Neuronal stem cell (in vitro differentiated cells): Measurements from ENCODE around the gene BTBD1.

ENCODE experiments used
- DNase-seq: peaks from one replicate; pipeline ENCODE4 v3.0.0-alpha.2; 2013; ENCODE audit warnings: low spot score
- H2AFZ ChIP-seq: one replicate; pipeline ENCODE4 v1.6.1; 2013; ENCODE audit warnings: mild to moderate bottlenecking, low read length, inconsistent platforms
- H2AK5ac ChIP-seq: 2 replicates; pipeline ENCODE4 v1.6.1; 2013; ENCODE audit warnings: low read depth, mild to moderate bottlenecking, inconsistent platforms, low read length, moderate library complexity, mixed read lengths
- H2BK120ac ChIP-seq: 2 replicates; pipeline ENCODE4 v1.6.1; 2013; ENCODE audit warnings: low read depth, mild to moderate bottlenecking, inconsistent platforms, low read length, moderate library complexity, mixed read lengths
- H2BK12ac ChIP-seq: one replicate; pipeline ENCODE4 v1.6.1; 2013; ENCODE audit warnings: low read length, inconsistent platforms
- H2BK15ac ChIP-seq: 2 replicates; pipeline ENCODE4 v1.6.1; 2013; ENCODE audit warnings: mild to moderate bottlenecking, low read length, inconsistent platforms, mixed read lengths
- H2BK5ac ChIP-seq: one replicate; pipeline ENCODE4 v1.6.1; 2013; ENCODE audit warnings: inconsistent platforms, mild to moderate bottlenecking, low read length, moderate library complexity
- H3K14ac ChIP-seq: one replicate; pipeline ENCODE4 v1.6.1; 2013; ENCODE audit warnings: low read length, inconsistent platforms
- H3K18ac ChIP-seq: 2 replicates; pipeline ENCODE4 v1.6.1; 2013; ENCODE audit warnings: low read length, inconsistent platforms
- H3K23ac ChIP-seq: 2 replicates; pipeline ENCODE4 v1.6.1; 2013; ENCODE audit warnings: low read depth, mild to moderate bottlenecking, mixed read lengths, low read length, inconsistent platforms; ENCODE audit not compliant: poor library complexity
- H3K27ac ChIP-seq: replicated peaks from 3 replicates; pipeline ENCODE4 v1.5.1; 2013; ENCODE audit warnings: low read length, inconsistent platforms
- H3K27me3 ChIP-seq, 3 experiments: 2 replicates each; pipeline ENCODE4 v1.6.1; 2013; ENCODE audit warnings: low read length in 3 of 3, mild to moderate bottlenecking in 2 of 3, inconsistent platforms in 1 of 3, low read depth in 1 of 3, mixed read lengths in 1 of 3, moderate library complexity in 1 of 3; ENCODE audit not compliant: control insufficient read depth in 3 of 3, insufficient read depth in 3 of 3
- H3K36me3 ChIP-seq, 2 donors: replicated peaks in 1 of 2; 2 replicates each; pipeline ENCODE4 v1.6.1; 2013; ENCODE audit warnings: low read length in 2 of 2; ENCODE audit not compliant: control insufficient read depth in 2 of 2, insufficient read depth in 2 of 2
- H3K4ac ChIP-seq: 2 replicates; pipeline ENCODE4 v1.6.1; 2013; ENCODE audit warnings: inconsistent platforms, mild to moderate bottlenecking, low read length, moderate library complexity
- H3K4me1 ChIP-seq, 2 donors: 1 replicate in 1 of 2; 2 replicates in 1 of 2; pipeline ENCODE4 v1.6.1; 2013; ENCODE audit warnings: low read length in 2 of 2, low read depth in 1 of 2; ENCODE audit not compliant: control insufficient read depth in 2 of 2, insufficient read depth in 1 of 2
- H3K4me2 ChIP-seq: one replicate; pipeline ENCODE4 v1.6.1; 2013; ENCODE audit warnings: mild to moderate bottlenecking, low read length, inconsistent platforms; ENCODE audit not compliant: insufficient read depth, poor library complexity, severe bottlenecking
- H3K4me3 ChIP-seq, 2 donors: 2 replicates each; pipeline ENCODE4 v1.5.1; 2013; ENCODE audit warnings: low read length in 2 of 2, mild to moderate bottlenecking in 2 of 2, inconsistent platforms in 1 of 2, moderate library complexity in 1 of 2
- H3K79me1 ChIP-seq: one replicate; pipeline ENCODE4 v1.6.1; 2013; ENCODE audit warnings: low read depth, mild to moderate bottlenecking, inconsistent platforms, low read length, moderate library complexity
- H3K9ac ChIP-seq: one replicate; pipeline ENCODE4 v1.6.1; 2013; ENCODE audit warnings: mild to moderate bottlenecking, low read depth, low read length, inconsistent platforms; ENCODE audit not compliant: poor library complexity
- H3K9me3 ChIP-seq, 2 donors: replicated peaks in 1 of 2; 2 replicates each; pipeline versions ENCODE3 to v1.6.1; 2013; ENCODE audit warnings: low read length in 2 of 2, mild to moderate bottlenecking in 2 of 2, inconsistent platforms in 1 of 2, low read depth in 1 of 2, mixed read lengths in 1 of 2, moderate library complexity in 1 of 2; ENCODE audit not compliant: control insufficient read depth in 2 of 2, insufficient read depth in 1 of 2
- H4K8ac ChIP-seq: one replicate; pipeline ENCODE4 v1.6.1; 2013; ENCODE audit warnings: low read depth, mild to moderate bottlenecking, inconsistent platforms, low read length, moderate library complexity
- H4K91ac ChIP-seq: one replicate; pipeline ENCODE4 v1.6.1; 2013; ENCODE audit warnings: low read length, low read depth, mild to moderate bottlenecking, inconsistent platforms; ENCODE audit not compliant: poor library complexity
- WGBS, 2 donors: extraction: QIAGEN DNeasy Blood & Tissue Kit; methylation state at CpG; one replicate each; pipeline ENCODE4 v1.1.7; 2013; ENCODE audit warnings: missing lambda C conversion rate in 2 of 2, mixed read lengths in 1 of 2; ENCODE audit not compliant: insufficient read length in 2 of 2, insufficient replicate concordance in 1 of 2; ENCODE audit errors: extremely low coverage in 2 of 2; 5-methylcytosine and 5-hydroxymethylcytosine counted together

BTBD1 gene

DNA sequence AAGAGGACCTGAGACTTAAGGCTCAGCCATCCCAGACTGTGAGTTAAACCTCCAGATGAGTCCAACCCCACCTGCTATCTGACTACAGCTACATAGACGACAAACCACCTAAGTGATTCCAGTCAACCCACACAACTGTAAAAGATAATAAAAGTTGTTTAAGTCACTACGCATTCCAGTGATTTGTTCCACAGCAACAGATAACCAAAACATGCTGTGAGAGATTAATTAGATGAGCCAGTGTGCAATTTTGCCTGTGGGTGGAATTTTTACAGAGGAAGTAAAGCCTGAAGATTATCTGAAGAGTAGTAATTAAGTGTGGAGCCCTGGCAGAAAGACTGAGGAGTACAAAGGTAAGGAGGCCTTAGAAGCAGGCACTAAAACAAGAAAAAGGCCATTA is 5.4 kb downstream of the BTBD1 start:
- Histone ChIP-seq H3K4me1 (peaks cover 0 to 3% of the 10 kb centered on the region in 2 donors), H3K23ac (no peak overlapping the region), H3K14ac (no peak overlapping the region), H2AK5ac (no peak overlapping the region), H2BK15ac (no peak overlapping the region), H3K9me3 (peaks cover 0 to 11% of the 10 kb centered on the region in 2 donors), H2BK120ac (no peak overlapping the region), H3K18ac (no peak overlapping the region), H2AFZ (no peak overlapping the region), H3K36me3 (peaks cover 0 to 56% of the 10 kb centered on the region in 2 donors), H3K27me3 (no peaks in the 10 kb centered on the region), H3K27ac (no peak overlapping the region), H2BK5ac (no peak overlapping the region), H3K4me3 (no peak overlapping the region), H4K8ac (no peak overlapping the region), H4K91ac (no peak overlapping the region), H3K4ac (no peak overlapping the region), H3K9ac (no peak overlapping the region), H3K79me1 (peaks cover 2% of the 10 kb centered on the region), H2BK12ac (no peak overlapping the region), H3K4me2 (no peak overlapping the region)
- DNase-seq: no peak
- no CpG with 5 or more reads among the region's 2 CpGs for WGBS, 2 donors

DNA sequence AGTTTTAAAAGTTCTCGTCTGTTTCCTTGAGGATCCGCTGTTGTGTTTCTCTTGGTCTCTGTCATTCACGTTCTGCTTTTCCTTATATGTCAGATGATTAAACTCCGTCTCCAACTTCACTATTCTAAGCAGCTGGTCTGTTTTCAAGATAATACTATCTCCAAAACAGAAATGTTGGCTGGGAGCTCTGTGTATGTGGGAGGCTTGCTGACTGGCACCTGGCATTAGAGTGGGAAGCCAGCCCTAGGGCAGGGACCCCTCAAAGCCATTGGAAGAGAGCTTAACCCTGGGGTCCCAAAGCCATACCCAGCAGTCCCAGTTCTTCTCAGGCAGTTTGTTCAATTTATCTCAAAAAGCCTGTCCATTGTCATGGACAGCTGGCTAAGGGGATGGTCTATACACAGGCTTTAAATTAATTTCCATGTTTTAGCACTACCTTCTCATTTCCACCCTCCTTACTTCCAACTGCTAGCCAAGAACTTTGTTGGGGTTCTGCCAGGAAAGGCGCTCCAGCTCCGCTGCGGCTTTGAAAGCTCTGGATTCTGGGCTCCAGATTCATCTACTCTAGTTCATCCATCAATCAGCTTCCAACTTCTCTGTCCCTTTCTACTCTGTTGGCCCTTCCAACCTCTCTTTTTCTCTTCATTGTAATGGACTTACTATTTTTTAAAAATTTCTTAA is 9.2 kb downstream of the BTBD1 start:
- no CpG with 5 or more reads among the region's 7 CpGs for WGBS, 2 donors
- no peak overlapping the region for H3K4ac ChIP-seq
- H2BK120ac ChIP-seq: no peak overlapping the region
- no peak for DNase-seq
- no peak overlapping the region for H2BK12ac ChIP-seq
- H4K8ac ChIP-seq: no peak overlapping the region
- no peak overlapping the region for H3K27ac ChIP-seq
- no peak overlapping the region for H2AK5ac ChIP-seq
- no peaks in the 10 kb centered on the region for H3K27me3 ChIP-seq
- no peaks in the 10 kb centered on the region for H3K79me1 ChIP-seq
- H3K9ac ChIP-seq: no peak overlapping the region
- no peak overlapping the region for H2BK5ac ChIP-seq
- H3K4me2 ChIP-seq: no peak overlapping the region
- no peak overlapping the region for H3K4me3 ChIP-seq
- no peak overlapping the region for H3K14ac ChIP-seq
- no peak overlapping the region for H4K91ac ChIP-seq
- peaks cover 1 to 78% of the 10 kb centered on the region in 2 donors for H3K36me3 ChIP-seq
- no peaks in the 10 kb centered on the region for H3K9me3 ChIP-seq
- no peak overlapping the region for H3K18ac ChIP-seq
- H2AFZ ChIP-seq: no peak overlapping the region
- no peaks in the 10 kb centered on the region for H3K4me1 ChIP-seq
- H3K23ac ChIP-seq: no peak overlapping the region
- no peak overlapping the region for H2BK15ac ChIP-seq

DNA sequence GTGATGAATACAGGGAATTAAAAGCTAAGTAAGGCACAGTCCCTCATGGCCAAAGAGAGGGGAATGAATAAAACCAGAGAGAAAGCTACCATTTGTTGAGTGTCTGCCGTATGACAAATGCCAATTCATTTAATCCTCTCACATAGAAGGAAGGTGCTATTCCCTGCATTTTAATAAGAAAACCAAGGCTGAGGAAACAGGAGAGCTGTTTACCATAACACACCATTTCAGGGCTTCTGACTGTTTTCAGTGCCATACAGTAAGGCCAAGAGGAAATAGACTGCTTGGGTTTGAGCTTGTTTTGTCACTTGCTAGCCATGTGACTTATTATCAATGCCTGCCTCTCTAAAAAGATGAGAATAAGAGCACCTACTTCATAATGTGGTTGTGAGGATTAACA is 10.1 kb downstream of the BTBD1 start:
- H3K36me3 ChIP-seq: peaks cover 1 to 76% of the 10 kb centered on the region in 2 donors
- no peak overlapping the region for H4K91ac ChIP-seq
- no peak overlapping the region for H3K27ac ChIP-seq
- no peaks in the 10 kb centered on the region for H3K27me3 ChIP-seq
- H3K9me3 ChIP-seq: no peaks in the 10 kb centered on the region
- no peak overlapping the region for H2BK15ac ChIP-seq
- no peak overlapping the region for H3K9ac ChIP-seq
- no peak overlapping the region for H2AFZ ChIP-seq
- no peak overlapping the region for H4K8ac ChIP-seq
- H3K4ac ChIP-seq: no peak overlapping the region
- H3K4me1 ChIP-seq: no peaks in the 10 kb centered on the region
- DNase-seq: no peak
- H3K79me1 ChIP-seq: no peaks in the 10 kb centered on the region
- H3K14ac ChIP-seq: no peak overlapping the region
- no peak overlapping the region for H2BK5ac ChIP-seq
- H3K4me3 ChIP-seq: no peak overlapping the region
- H3K23ac ChIP-seq: no peak overlapping the region
- H3K18ac ChIP-seq: no peak overlapping the region
- H3K4me2 ChIP-seq: no peak overlapping the region
- H2BK120ac ChIP-seq: no peak overlapping the region
- H2BK12ac ChIP-seq: no peak overlapping the region
- H2AK5ac ChIP-seq: no peak overlapping the region
- whole genome bisulfite sequencing, 2 donors: no CpG with 5 or more reads among the region's 1 CpG

DNA sequence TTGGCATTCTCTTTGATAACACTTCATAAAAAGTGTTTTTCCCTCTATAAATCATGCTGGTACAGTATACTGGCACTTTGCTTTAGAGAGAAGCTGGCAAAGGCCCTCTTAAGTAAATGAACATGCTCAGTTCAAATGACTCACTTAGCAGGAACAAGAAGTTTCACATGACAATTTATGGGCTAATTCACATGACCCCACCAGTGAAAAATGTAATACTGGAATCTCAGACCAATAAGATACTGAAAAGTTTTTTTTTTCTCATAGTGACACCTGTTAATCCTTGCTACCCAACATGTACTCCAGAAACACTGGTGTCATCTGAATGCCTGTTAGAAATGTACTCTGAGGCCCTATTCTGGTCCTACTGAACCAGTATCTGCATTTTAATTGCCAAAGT is 13.9 kb downstream of the BTBD1 start:
- Histone ChIP-seq H3K4me3 (no peak overlapping the region), H2AK5ac (no peak overlapping the region), H3K4me1 (no peaks in the 10 kb centered on the region), H3K9me3 (no peaks in the 10 kb centered on the region), H3K27ac (no peak overlapping the region), H2BK15ac (no peak overlapping the region), H3K18ac (no peak overlapping the region), H2BK12ac (no peak overlapping the region), H3K36me3 (peaks cover 4 to 95% of the 10 kb centered on the region in 2 donors), H2BK120ac (no peak overlapping the region), H3K23ac (no peak overlapping the region), H3K14ac (no peak overlapping the region), H2AFZ (no peak overlapping the region), H3K27me3 (no peaks in the 10 kb centered on the region), H3K4ac (no peak overlapping the region), H3K4me2 (no peak overlapping the region), H3K9ac (no peak overlapping the region), H4K91ac (no peak overlapping the region), H3K79me1 (no peaks in the 10 kb centered on the region), H2BK5ac (no peak overlapping the region), H4K8ac (no peak overlapping the region)
- DNase-seq: no peak
